ENCODE results near the gene VTI1A. TPM values are rescaled to one million over a fixed set of nuclear protein-coding genes. Genes with fewer than 3 reads are reported as not detected.

Gene VTI1A
- total and polyA plus RNA-seq, 8 donors: 7.3 to 20.2 (median 11.6) TPM

GRCh38 chr10:112816033-112816430 is 369.0 kb downstream of the VTI1A start:
- intact Hi-C loops (cut with DNase I): no loop called here
- ATAC-seq (no peak), DNase-seq (no peak), FAIRE-seq (no peak)
- H3K36me3 ChIP-seq: no peaks in the 10 kb centered on the region
- H3K9me3 ChIP-seq: no peaks in the 10 kb centered on the region
- no peak for TF ChIP-seq CTCF (IDR thresholded peaks at IDR 0.05)
- no peak overlapping the region for H3K27ac ChIP-seq
- H3K4me1 ChIP-seq: no peaks in the 10 kb centered on the region
- H3K4me3 ChIP-seq: no peak overlapping the region
- no peaks in the 10 kb centered on the region for H3K27me3 ChIP-seq
- WGBS, 2 donors: 78 to 86% methylated on average over 4 of the region's 4 CpGs

GRCh38 chr10:112816891-112817290 is 369.9 kb downstream of the VTI1A start:
- H3K27ac ChIP-seq: no peak overlapping the region
- H3K27me3 ChIP-seq: no peaks in the 10 kb centered on the region
- no peak for TF ChIP-seq CTCF (IDR thresholded peaks at IDR 0.05)
- no peak overlapping the region for H3K4me3 ChIP-seq
- FAIRE-seq: no peak
- H3K4me1 ChIP-seq: no peaks in the 10 kb centered on the region
- 65 to 70% methylated on average over 13 of the region's 13 CpGs for WGBS, 2 donors
- no peaks in the 10 kb centered on the region for H3K36me3 ChIP-seq
- H3K9me3 ChIP-seq: no peaks in the 10 kb centered on the region
- intact Hi-C loops (cut with DNase I): no loop called here
- no peak for DNase-seq
- no peak for ATAC-seq

DNA sequence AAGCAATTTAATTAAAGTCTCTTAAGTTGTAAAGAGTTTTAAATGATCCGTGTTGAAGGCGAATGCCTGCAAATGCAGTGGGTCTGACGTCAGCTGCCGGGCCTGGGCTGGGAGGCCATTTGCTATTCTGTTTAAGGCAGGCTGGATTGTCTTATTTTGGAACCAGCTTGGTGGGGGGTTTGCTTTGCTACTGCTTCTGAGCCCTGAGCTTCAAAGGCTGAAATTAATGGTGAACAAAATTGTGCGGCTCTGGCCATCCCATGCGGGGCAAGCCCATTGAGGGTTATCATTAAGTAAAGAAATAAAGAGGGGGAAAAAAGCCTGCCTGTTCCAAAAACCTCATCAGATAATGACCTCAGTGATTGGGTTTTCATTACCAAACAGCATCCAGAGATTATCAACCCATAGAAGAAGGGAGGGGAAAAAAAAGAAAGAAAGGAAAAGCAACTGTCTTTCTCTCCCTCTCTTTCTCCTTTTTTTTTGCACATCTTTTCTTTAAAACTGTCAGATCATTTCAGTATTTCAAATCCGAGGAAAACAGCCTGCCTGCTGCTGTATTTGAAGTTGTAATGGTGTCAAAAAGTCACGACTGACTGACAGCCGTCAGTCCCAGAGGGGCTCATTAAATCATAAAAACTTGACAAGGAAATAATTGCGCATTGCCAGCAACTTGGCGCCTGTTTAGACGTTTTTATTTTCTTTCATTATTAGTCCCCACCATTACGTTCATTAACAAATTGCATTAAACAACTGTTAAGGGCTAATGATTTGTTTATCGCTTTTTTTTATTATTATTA is 371.2 kb downstream of the VTI1A start:
- WGBS, 2 donors: 91 to 92% methylated on average over 14 of the region's 14 CpGs
- Histone ChIP-seq H3K4me3 (no peak overlapping the region), H3K36me3 (no peaks in the 10 kb centered on the region), H3K27me3 (no peaks in the 10 kb centered on the region), H3K9me3 (no peaks in the 10 kb centered on the region), H3K27ac (no peak overlapping the region), H3K4me1 (no peaks in the 10 kb centered on the region)
- no peak for ATAC-seq
- intact Hi-C loops (cut with DNase I): no loop called here
- DNase-seq: no peak
- TF ChIP-seq CTCF (IDR thresholded peaks at IDR 0.05): no peak
- no peak for FAIRE-seq

DNA sequence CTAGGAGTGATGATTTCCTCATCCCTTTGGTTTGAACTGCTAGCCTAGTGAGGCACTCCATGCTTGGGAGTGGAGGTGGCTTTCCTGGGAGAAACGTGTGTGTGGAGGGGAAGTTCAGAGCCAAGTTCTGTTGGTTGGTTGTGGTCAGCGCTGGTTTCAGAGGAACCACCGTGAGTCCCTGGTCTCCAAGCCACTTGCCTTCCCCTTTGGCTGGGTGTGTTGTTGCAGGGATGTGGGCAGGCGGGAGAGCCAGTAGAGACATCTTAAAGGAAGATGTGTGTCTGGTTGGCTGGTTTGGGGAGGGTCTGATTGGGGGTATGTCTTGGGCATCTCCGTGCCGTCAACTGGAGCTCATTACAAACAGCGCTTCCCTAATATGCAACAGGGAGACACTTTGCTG is 372.2 kb downstream of the VTI1A start:
- FAIRE-seq: no peak
- no peak for ATAC-seq
- H3K4me3 ChIP-seq: no peak overlapping the region
- WGBS, 2 donors: 93 to 98% methylated on average over 7 of the region's 7 CpGs
- TF ChIP-seq CTCF (IDR thresholded peaks at IDR 0.05): no peak
- no peaks in the 10 kb centered on the region for H3K9me3 ChIP-seq
- no peaks in the 10 kb centered on the region for H3K36me3 ChIP-seq
- no peaks in the 10 kb centered on the region for H3K27me3 ChIP-seq
- no peak for DNase-seq
- intact Hi-C loops (cut with DNase I): no loop called here
- no peaks in the 10 kb centered on the region for H3K4me1 ChIP-seq
- H3K27ac ChIP-seq: no peak overlapping the region

DNA sequence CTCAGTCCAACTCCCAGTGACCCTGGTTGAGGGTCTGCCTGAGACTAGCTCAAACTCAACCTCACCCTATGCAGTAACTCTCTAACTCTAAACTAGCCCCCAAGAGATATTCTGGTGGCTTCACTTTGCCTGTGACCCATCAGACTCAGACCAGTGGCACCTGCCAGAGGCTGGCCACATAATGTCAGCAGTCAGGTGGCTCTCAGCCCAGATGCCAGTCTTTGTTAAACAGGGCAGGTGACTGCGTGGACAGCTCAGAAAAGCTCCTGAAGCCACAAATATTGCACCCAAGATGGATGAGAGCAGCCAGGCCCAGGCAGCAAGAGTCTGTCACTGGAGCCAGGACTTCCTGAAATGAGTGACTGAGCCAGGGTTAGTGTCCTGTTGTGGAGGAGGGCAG is 373.3 kb downstream of the VTI1A start:
- Histone ChIP-seq H3K36me3 (no peaks in the 10 kb centered on the region), H3K4me3 (no peak overlapping the region), H3K27ac (no peak overlapping the region), H3K9me3 (no peaks in the 10 kb centered on the region), H3K4me1 (no peaks in the 10 kb centered on the region), H3K27me3 (no peaks in the 10 kb centered on the region)
- FAIRE-seq (no peak), ATAC-seq (no peak), DNase-seq (no peak)
- WGBS, 2 donors: 71 to 72% methylated on average over 1 of the region's 1 CpG
- intact Hi-C loops (cut with DNase I): no loop called here
- no peak for TF ChIP-seq CTCF (IDR thresholded peaks at IDR 0.05)

Measured in pancreas (tissue), 10 donors.